HEK293 (cell line): Measurements from ENCODE around the gene RPS23.

Source experiments
- CTCF ChIA-PET: fragments of 350-600 bp; formaldehyde crosslinking; extraction: SDS; loops from one replicate; lab custom pipeline; 2021; ENCODE audit warnings: antibody characterized with exemption; lab: Yijun Ruan, JAX
- POLR2A ChIA-PET: fragments of 300-600 bp; formaldehyde crosslinking; extraction: SDS; loops from one replicate; lab custom pipeline; 2020; ENCODE audit warnings: antibody characterized with exemption, inconsistent platforms; lab: Yijun Ruan, JAX
- H3K27ac ChIP-seq: fragments of 200-500 bp; sonication (Bioruptor generic); 2 replicates; pipeline ENCODE4 v1.5.1; 2014; ENCODE audit warnings: low read depth, low read length, control low read depth, inconsistent platforms; ENCODE audit errors: extremely low read depth
- H3K36me3 ChIP-seq, 2 experiments: fragments of 200-500 bp in 1 of 2; sonication (Bioruptor generic) in 1 of 2; 1 replicate in 1 of 2; 2 replicates in 1 of 2; pipeline ENCODE4 v1.5.1; 2014 to 2017; ENCODE audit warnings: inconsistent platforms in 2 of 2, low read length in 2 of 2; ENCODE audit not compliant: control insufficient read depth in 2 of 2, insufficient read depth in 1 of 2
- H3K4me1 ChIP-seq: fragments of 200-500 bp; sonication (Bioruptor generic); 2 replicates; pipeline ENCODE4 v1.5.1; 2014; ENCODE audit warnings: mild to moderate bottlenecking, low read length, inconsistent platforms; ENCODE audit not compliant: control insufficient read depth, insufficient read depth
- H3K4me3 ChIP-seq: 2 replicates; pipeline ENCODE4 v1.5.1; 2011; ENCODE audit warnings: low read depth, mild to moderate bottlenecking, control low read depth, low read length, moderate library complexity
- H3K9me3 ChIP-seq: fragments of 200-500 bp; sonication (Bioruptor generic); 2 replicates; pipeline ENCODE4 v1.5.1; 2014; ENCODE audit warnings: low read depth, low read length, inconsistent platforms; ENCODE audit not compliant: control insufficient read depth, insufficient read depth
- AEBP2 ChIP-seq: fragments of 450-650 bp; formaldehyde crosslinking; IDR thresholded peaks from 2 replicates; pipeline ENCODE4 v1.5.1; 2016; ENCODE audit warnings: missing biosample characterization, missing genetic modification characterization, borderline replicate concordance
- BCL11B ChIP-seq: fragments of 450-650 bp; formaldehyde crosslinking; IDR thresholded peaks from 2 replicates; pipeline ENCODE4 v1.5.1; 2016; ENCODE audit warnings: low read depth, missing biosample characterization, missing genetic modification characterization
- HOXD13 ChIP-seq: sonication (generic); formaldehyde crosslinking; IDR thresholded peaks from 2 replicates; pipeline ENCODE4 v1.8.0; 2022; ENCODE audit warnings: missing genetic modification reagents, borderline replicate concordance
- PRDM10 ChIP-seq: fragments of 450-650 bp; formaldehyde crosslinking; IDR thresholded peaks from 2 replicates; pipeline ENCODE4 v1.5.1; 2016; ENCODE audit warnings: missing biosample characterization, missing genetic modification characterization
- RBAK ChIP-seq: fragments of 450-650 bp; formaldehyde crosslinking; IDR thresholded peaks from 2 replicates; pipeline ENCODE4 v1.5.1; 2016; ENCODE audit warnings: missing biosample characterization, missing genetic modification characterization
- TSHZ1 ChIP-seq: fragments of 450-650 bp; formaldehyde crosslinking; IDR thresholded peaks from 2 replicates; pipeline ENCODE4 v1.5.1; 2016; ENCODE audit warnings: missing biosample characterization, missing genetic modification characterization, borderline replicate concordance
- ZFP41 ChIP-seq: fragments of 450-650 bp; formaldehyde crosslinking; IDR thresholded peaks from 2 replicates; pipeline ENCODE4 v1.5.1; 2016; ENCODE audit warnings: missing biosample characterization, missing genetic modification characterization, borderline replicate concordance
- ZNF214 ChIP-seq: fragments of 450-650 bp; formaldehyde crosslinking; IDR thresholded peaks from 2 replicates; pipeline ENCODE4 v1.5.1; 2017; ENCODE audit warnings: missing biosample characterization, mild to moderate bottlenecking, missing genetic modification characterization, borderline replicate concordance
- ZNF26 ChIP-seq: fragments of 450-650 bp; formaldehyde crosslinking; IDR thresholded peaks from 2 replicates; pipeline ENCODE4 v1.5.1; 2016; ENCODE audit warnings: missing biosample characterization, missing genetic modification characterization
- ZNF292 ChIP-seq: fragments of 450-650 bp; formaldehyde crosslinking; IDR thresholded peaks from 2 replicates; pipeline ENCODE4 v1.5.1; 2016; ENCODE audit warnings: low read depth, missing biosample characterization, missing genetic modification characterization, borderline replicate concordance
- ZNF558 ChIP-seq: fragments of 450-650 bp; formaldehyde crosslinking; IDR thresholded peaks from 2 replicates; pipeline ENCODE4 v1.5.1; 2016; ENCODE audit warnings: missing biosample characterization, missing genetic modification characterization

Gene RPS23

GRCh38 chr5:82244854-82245635 is 33.1 kb downstream of the RPS23 start:
- POLR2A ChIA-PET, result no interaction called here
- TF ChIP-seq TSHZ1 (tag by site-specific recombination), result no peak
- TF ChIP-seq, all 188 proteins: peak for 0
- CTCF ChIA-PET, result interaction anchor here (0.5 kb wide), 1 partner anchor 1210 kb away, joined by 4 read pairs; no protein-coding TSS in a partner anchor

GRCh38 chr5:82244151-82244550 is 34.0 kb downstream of the RPS23 start:
- ChIA-PET POLR2A (no interaction called here), CTCF (interaction anchor here (1.8 kb wide), 1 partner anchor 19 kb away, joined by 9 read pairs; no protein-coding TSS in a partner anchor)
- Histone ChIP-seq H3K36me3 (no peaks in the 10 kb centered on the region), H3K27ac (no peak overlapping the region), H3K4me3 (no peak overlapping the region), H3K4me1 (no peaks in the 10 kb centered on the region), H3K9me3 (no peaks in the 10 kb centered on the region; the same call in 1 of the 2 replicates)
- no peak for TF ChIP-seq ZNF214
- TF ChIP-seq BCL11B (tag by site-specific recombination), result no peak
- TF ChIP-seq RBAK (tag by site-specific recombination), result no peak
- TF ChIP-seq ZFP41 (tag by site-specific recombination), result no peak
- TF ChIP-seq ZNF558 (tag by site-specific recombination), result no peak
- TF ChIP-seq ZNF292, result no peak
- TF ChIP-seq HOXD13 (CRISPR knock-in tag), result no peak
- no peak for TF ChIP-seq ZNF26
- no peak for TF ChIP-seq PRDM10 (tag by site-specific recombination)
- no peak for TF ChIP-seq AEBP2 (tag by site-specific recombination)

More at GRCh38 chr5:82244854-82245635, 33.1 kb downstream of the RPS23 start:
- H3K4me1 ChIP-seq, result no peaks in the 10 kb centered on the region
- H3K27ac ChIP-seq, result no peak overlapping the region
- no peaks in the 10 kb centered on the region; the same call in 1 of the 2 replicates for H3K9me3 ChIP-seq
- no peaks in the 10 kb centered on the region for H3K36me3 ChIP-seq
- no peak overlapping the region for H3K4me3 ChIP-seq
